Activated B cell treated with CpG ODN at 0.5 μM for 24 hours (primary cell): Measurements from ENCODE around the gene YARS2. TPM values are rescaled to one million over a fixed set of nuclear protein-coding genes. Genes with fewer than 3 reads are reported as not detected.

Experiments
- ATAC-seq: fragments of 200-7000 bp; cut with Tn5 transposase; one replicate; pipeline ENCODE4 v1.10.0; 2021; ENCODE audit warnings: low read depth, mild to moderate bottlenecking, moderate library complexity
- CTCF ChIA-PET: fragments of 350-600 bp; sonication (Branson Sonifier 250); formaldehyde crosslinking; loops from one replicate; lab custom pipeline; 2021; ENCODE audit warnings: antibody characterized with exemption; lab: Charles Lee
- POLR2A ChIA-PET: fragments of 350-600 bp; sonication (Branson Sonifier 250); formaldehyde crosslinking; loops from one replicate; lab custom pipeline; 2021; ENCODE audit warnings: antibody characterized with exemption; lab: Charles Lee
- DNase-seq: peaks from one replicate; pipeline ENCODE4 v3.0.0; 2022
- H3K27ac Mint-ChIP-seq: one replicate; pipeline ENCODE4 v1.8.0; 2020; ENCODE audit warnings: mixed read lengths
- H3K27me3 Mint-ChIP-seq: one replicate; pipeline ENCODE4 v1.8.0; 2021; ENCODE audit warnings: mixed read lengths
- H3K36me3 Mint-ChIP-seq: one replicate; pipeline ENCODE4 v1.8.0; 2021; ENCODE audit warnings: low read depth, mixed read lengths
- H3K4me1 Mint-ChIP-seq: one replicate; pipeline ENCODE4 v1.8.0; 2021; ENCODE audit warnings: mixed read lengths
- H3K4me3 Mint-ChIP-seq: one replicate; pipeline ENCODE4 v1.8.0; 2020; ENCODE audit warnings: mild to moderate bottlenecking, mixed read lengths
- H3K9me3 Mint-ChIP-seq: one replicate; pipeline ENCODE4 v1.8.0; 2020; ENCODE audit warnings: mixed read lengths
- intact Hi-C: fragments of 100-400 bp; cut with micrococcal nuclease; formaldehyde crosslinking; loops from one replicate; pipeline ENCODE4 v1.15.1; 2024
- total RNA-seq: library from RNA; stranded (reverse); gene quantifications from 2 replicates; pipeline ENCODE4 v1.2.3, GENCODE V29; 2022
- TF ChIP-seq, protein P1 (sequence below): fragments of 200-600 bp; IDR thresholded peaks from one replicate; pipeline ENCODE4 v1.8.0; 2022; ENCODE audit warnings: antibody characterized with exemption, mild to moderate bottlenecking

The YARS2 gene
- total RNA-seq, 1 donor from 2014 or later = 23.2 TPM

GRCh38 chr12:32698285-32698684 is 57.4 kb downstream of the YARS2 start:
- CTCF ChIA-PET = no interaction called here
- Mint-ChIP-seq H3K27me3 (no peaks in the 10 kb centered on the region), H3K9me3 (peaks cover 2% of the 10 kb centered on the region), H3K36me3 (peaks cover 33% of the 10 kb centered on the region), H3K4me3 (no peak overlapping the region), H3K4me1 (peaks cover 10% of the 10 kb centered on the region), H3K27ac (no peak overlapping the region)
- POLR2A ChIA-PET = no interaction called here
- TF ChIP-seq, protein P1, sequence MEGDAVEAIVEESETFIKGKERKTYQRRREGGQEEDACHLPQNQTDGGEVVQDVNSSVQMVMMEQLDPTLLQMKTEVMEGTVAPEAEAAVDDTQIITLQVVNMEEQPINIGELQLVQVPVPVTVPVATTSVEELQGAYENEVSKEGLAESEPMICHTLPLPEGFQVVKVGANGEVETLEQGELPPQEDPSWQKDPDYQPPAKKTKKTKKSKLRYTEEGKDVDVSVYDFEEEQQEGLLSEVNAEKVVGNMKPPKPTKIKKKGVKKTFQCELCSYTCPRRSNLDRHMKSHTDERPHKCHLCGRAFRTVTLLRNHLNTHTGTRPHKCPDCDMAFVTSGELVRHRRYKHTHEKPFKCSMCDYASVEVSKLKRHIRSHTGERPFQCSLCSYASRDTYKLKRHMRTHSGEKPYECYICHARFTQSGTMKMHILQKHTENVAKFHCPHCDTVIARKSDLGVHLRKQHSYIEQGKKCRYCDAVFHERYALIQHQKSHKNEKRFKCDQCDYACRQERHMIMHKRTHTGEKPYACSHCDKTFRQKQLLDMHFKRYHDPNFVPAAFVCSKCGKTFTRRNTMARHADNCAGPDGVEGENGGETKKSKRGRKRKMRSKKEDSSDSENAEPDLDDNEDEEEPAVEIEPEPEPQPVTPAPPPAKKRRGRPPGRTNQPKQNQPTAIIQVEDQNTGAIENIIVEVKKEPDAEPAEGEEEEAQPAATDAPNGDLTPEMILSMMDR = no peak
- no peak for DNase-seq
- no peak for ATAC-seq
- intact Hi-C loops = no loop called here

DNA sequence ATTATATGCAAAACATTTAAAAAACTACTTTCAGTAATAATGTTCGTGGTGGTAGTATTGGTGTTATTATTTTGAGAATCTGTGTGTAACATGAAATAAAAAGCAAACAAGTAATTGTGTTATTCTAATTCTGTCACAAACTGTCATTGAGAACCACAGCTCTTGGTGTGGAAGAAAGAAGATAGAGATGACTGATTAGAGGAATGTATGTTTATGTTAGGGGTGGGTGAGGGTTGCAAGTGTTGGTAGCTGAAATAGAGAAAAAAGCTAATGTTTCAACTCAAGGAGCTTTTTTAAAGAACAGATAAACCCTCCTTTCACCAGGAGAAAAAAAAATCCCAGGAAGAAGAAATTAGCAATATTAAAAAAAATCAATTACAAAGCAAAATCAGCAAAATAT is 58.3 kb downstream of the YARS2 start:
- Mint-ChIP-seq H3K27me3 (no peaks in the 10 kb centered on the region), H3K27ac (no peak overlapping the region), H3K36me3 (peaks cover 24% of the 10 kb centered on the region), H3K9me3 (peaks cover 2% of the 10 kb centered on the region), H3K4me1 (peaks cover 10% of the 10 kb centered on the region), H3K4me3 (no peak overlapping the region)
- TF ChIP-seq, protein P1 = no peak
- POLR2A ChIA-PET = no interaction called here
- intact Hi-C loops = no loop called here
- DNase-seq (no peak), ATAC-seq (no peak)
- CTCF ChIA-PET = no interaction called here

Other genes starting within 250 kb of the YARS2 start
- gene DNM1L, start 76.6 kb downstream of the YARS2 start, total RNA-seq = 67.8 and 83.1 TPM in 2 replicates
- gene PKP2, start 140.9 kb upstream of the YARS2 start, total RNA-seq = not detected in 2 replicates